Ovary (tissue), 3 donors: ENCODE measurements around the gene MAP4.

Source experiments
- EP300 ChIP-seq: sonication (generic); formaldehyde crosslinking; IDR thresholded peaks from one replicate; pipeline ENCODE4 v1.6.1; 2017; ENCODE audit warnings: antibody characterized with exemption
- POLR2A ChIP-seq: fragments of 450-650 bp; IDR thresholded peaks from one replicate; pipeline ENCODE4 v1.6.1; 2017; ENCODE audit warnings: antibody characterized with exemption, mild to moderate bottlenecking, moderate library complexity
- TF ChIP-seq, protein P1 (sequence below), 3 donors: fragments of 450-650 bp in 2 of 3; fragments of 200-600 bp in 1 of 3; IDR thresholded peaks; one replicate each; pipeline versions ENCODE4 v1.5.1 to v1.8.0; 2016 to 2022; ENCODE audit warnings: antibody characterized with exemption in 3 of 3, mild to moderate bottlenecking in 1 of 3
- donor health status: DM: no; HTN: no; CAD: no.

- TF ChIP-seq POLR2A (no peak), EP300 (no peak)
- TF ChIP-seq, protein P1, sequence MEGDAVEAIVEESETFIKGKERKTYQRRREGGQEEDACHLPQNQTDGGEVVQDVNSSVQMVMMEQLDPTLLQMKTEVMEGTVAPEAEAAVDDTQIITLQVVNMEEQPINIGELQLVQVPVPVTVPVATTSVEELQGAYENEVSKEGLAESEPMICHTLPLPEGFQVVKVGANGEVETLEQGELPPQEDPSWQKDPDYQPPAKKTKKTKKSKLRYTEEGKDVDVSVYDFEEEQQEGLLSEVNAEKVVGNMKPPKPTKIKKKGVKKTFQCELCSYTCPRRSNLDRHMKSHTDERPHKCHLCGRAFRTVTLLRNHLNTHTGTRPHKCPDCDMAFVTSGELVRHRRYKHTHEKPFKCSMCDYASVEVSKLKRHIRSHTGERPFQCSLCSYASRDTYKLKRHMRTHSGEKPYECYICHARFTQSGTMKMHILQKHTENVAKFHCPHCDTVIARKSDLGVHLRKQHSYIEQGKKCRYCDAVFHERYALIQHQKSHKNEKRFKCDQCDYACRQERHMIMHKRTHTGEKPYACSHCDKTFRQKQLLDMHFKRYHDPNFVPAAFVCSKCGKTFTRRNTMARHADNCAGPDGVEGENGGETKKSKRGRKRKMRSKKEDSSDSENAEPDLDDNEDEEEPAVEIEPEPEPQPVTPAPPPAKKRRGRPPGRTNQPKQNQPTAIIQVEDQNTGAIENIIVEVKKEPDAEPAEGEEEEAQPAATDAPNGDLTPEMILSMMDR (IDR thresholded peaks at IDR 0.05) = no peak
These were observed 40.0 kb downstream of the MAP4 start for GRCh38 chr3:47976135-47976732.
